ENCODE results near the gene KRTAP15-1.

KRTAP15-1 gene

GRCh38 chr21:30487336-30487735, 47.3 kb downstream of the KRTAP15-1 start, which contains the start of gene KRTAP19-2:
Gene KRTAP19-2 (minus strand): TSS chr21:30487436. CDS start chr21:30487348, 88 bp downstream.
- DNase-seq (ENCODE audit: low spot score) = no peak
- no peak for FAIRE-seq

Data from urothelium cell line (cell line).